Natural killer cell (primary cell): ENCODE data around the gene CALCB. TPM values are rescaled to one million over a fixed set of nuclear protein-coding genes. Genes with fewer than 3 reads are reported as not detected.
"Not testable (repeated sequence)": the region's sequence is repeated elsewhere in the genome, so short reads cannot be mapped to it uniquely, and the experiment has no call there.

ENCODE experiments used
- ATAC-seq, 3 donors: fragments of 150-1000 bp in 2 of 3; fragments of 200-7000 bp in 1 of 3; cut with Tn5 transposase; 1 replicate in 1 of 3; 2 replicates in 2 of 3; pipeline ENCODE4 v1.10.0; 2021; ENCODE audit warnings: mild to moderate bottlenecking in 2 of 3, moderate library complexity in 2 of 3
- DNase-seq, 2 donors: peaks; one replicate each; pipeline versions ENCODE4 v3.0.0 to v3.0.0-alpha.2; 2013 to 2021; ENCODE audit warnings: mixed read lengths in 1 of 2
- H3K27ac ChIP-seq: one replicate; pipeline ENCODE4 v1.5.1; 2013; ENCODE audit warnings: mild to moderate bottlenecking, low read length
- H3K27me3 ChIP-seq: one replicate; pipeline ENCODE4 v1.6.1; 2013; ENCODE audit warnings: low read length; ENCODE audit not compliant: control insufficient read depth, insufficient read depth
- H3K36me3 ChIP-seq: one replicate; pipeline ENCODE4 v1.6.1; 2013; ENCODE audit warnings: low read length; ENCODE audit not compliant: control insufficient read depth, insufficient read depth
- H3K4me1 ChIP-seq: one replicate; pipeline ENCODE4 v1.6.1; 2013; ENCODE audit warnings: low read length; ENCODE audit not compliant: control insufficient read depth, insufficient read depth
- H3K4me3 ChIP-seq: one replicate; pipeline ENCODE4 v1.5.1; 2013; ENCODE audit warnings: low read length
- H3K9me3 ChIP-seq: one replicate; pipeline ENCODE4 v1.6.1; 2013; ENCODE audit warnings: low read length; ENCODE audit not compliant: control insufficient read depth, insufficient read depth
- H3K27ac Mint-ChIP-seq, 2 donors: one replicate each; pipeline ENCODE4 v1.8.0; 2022; ENCODE audit warnings: mild to moderate bottlenecking in 2 of 2, mixed read lengths in 2 of 2, moderate library complexity in 1 of 2
- H3K27me3 Mint-ChIP-seq, 2 donors: one replicate each; pipeline ENCODE4 v1.8.0; 2022; ENCODE audit warnings: low read depth in 2 of 2, mixed read lengths in 2 of 2
- H3K36me3 Mint-ChIP-seq: one replicate; pipeline ENCODE4 v1.8.0; 2022; ENCODE audit warnings: mixed read lengths
- H3K4me1 Mint-ChIP-seq, 2 donors: one replicate each; pipeline ENCODE4 v1.8.0; 2022; ENCODE audit warnings: mixed read lengths in 2 of 2
- H3K4me3 Mint-ChIP-seq: one replicate; pipeline ENCODE4 v1.8.0; 2022; ENCODE audit warnings: mild to moderate bottlenecking, moderate library complexity, mixed read lengths
- H3K9me3 Mint-ChIP-seq, 2 donors: one replicate each; pipeline ENCODE4 v1.8.0; 2022; ENCODE audit warnings: mixed read lengths in 2 of 2
- WGBS: methylation state at CpG from one replicate; pipeline ENCODE4 v1.1.7; 2013; ENCODE audit warnings: missing lambda C conversion rate; ENCODE audit not compliant: insufficient coverage; 5-methylcytosine and 5-hydroxymethylcytosine counted together
- intact Hi-C: fragments of 100-400 bp; cut with micrococcal nuclease; formaldehyde crosslinking; loops from one replicate; pipeline ENCODE4 v1.14.2; 2022
- total RNA-seq, 4 donors: library from RNA; stranded (reverse); fragments of 120-200 nt in 1 of 4; gene quantifications; one replicate each; pipeline versions ENCODE4 v1.2.3 to v1.2.4, GENCODE V29; 2013 to 2022
- TF ChIP-seq, protein P1 (sequence below): fragments of 200-600 bp; IDR thresholded peaks from one replicate; pipeline ENCODE4 v1.8.0; 2022; ENCODE audit warnings: antibody characterized with exemption

CALCB gene
- total RNA-seq, 3 donors from 2014 or later (not counting 1 experiment from before 2014, with no cell fraction given), result 0.19 to 1.3 (median 0.27) TPM

DNA sequence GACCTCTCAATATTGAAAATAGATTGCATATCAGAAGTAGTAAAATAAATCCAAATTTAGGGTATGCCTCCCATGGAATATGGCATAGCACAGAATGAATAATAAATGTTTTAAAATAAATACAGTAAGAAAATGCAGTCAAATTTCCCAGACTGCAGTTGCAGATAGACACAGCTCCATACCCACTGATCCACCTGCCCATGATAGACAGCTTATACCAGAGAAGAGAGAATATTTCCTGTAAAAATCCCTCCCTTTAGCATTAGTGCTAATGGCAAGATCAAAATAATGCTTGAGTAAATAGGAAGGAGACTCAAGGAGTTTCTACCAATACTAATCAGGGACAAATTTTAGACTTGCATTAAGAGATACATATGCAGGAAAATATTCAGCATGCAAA is 45.0 kb upstream of the CALCB start:
- H3K27me3 Mint-ChIP-seq, result peaks cover 30 to 65% of the 10 kb centered on the region in 2 donors
- no peaks in the 10 kb centered on the region for H3K4me1 Mint-ChIP-seq
- H3K36me3 Mint-ChIP-seq, result no peaks in the 10 kb centered on the region
- H3K4me3 ChIP-seq, result no peak overlapping the region
- TF ChIP-seq, protein P1, sequence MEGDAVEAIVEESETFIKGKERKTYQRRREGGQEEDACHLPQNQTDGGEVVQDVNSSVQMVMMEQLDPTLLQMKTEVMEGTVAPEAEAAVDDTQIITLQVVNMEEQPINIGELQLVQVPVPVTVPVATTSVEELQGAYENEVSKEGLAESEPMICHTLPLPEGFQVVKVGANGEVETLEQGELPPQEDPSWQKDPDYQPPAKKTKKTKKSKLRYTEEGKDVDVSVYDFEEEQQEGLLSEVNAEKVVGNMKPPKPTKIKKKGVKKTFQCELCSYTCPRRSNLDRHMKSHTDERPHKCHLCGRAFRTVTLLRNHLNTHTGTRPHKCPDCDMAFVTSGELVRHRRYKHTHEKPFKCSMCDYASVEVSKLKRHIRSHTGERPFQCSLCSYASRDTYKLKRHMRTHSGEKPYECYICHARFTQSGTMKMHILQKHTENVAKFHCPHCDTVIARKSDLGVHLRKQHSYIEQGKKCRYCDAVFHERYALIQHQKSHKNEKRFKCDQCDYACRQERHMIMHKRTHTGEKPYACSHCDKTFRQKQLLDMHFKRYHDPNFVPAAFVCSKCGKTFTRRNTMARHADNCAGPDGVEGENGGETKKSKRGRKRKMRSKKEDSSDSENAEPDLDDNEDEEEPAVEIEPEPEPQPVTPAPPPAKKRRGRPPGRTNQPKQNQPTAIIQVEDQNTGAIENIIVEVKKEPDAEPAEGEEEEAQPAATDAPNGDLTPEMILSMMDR, result no peak
- H3K9me3 ChIP-seq, result no peaks in the 10 kb centered on the region
- DNase-seq, result no peak
- no peak overlapping the region for H3K27ac Mint-ChIP-seq
- H3K27me3 ChIP-seq, result no peaks in the 10 kb centered on the region
- no peaks in the 10 kb centered on the region for H3K9me3 Mint-ChIP-seq
- no peaks in the 10 kb centered on the region for H3K36me3 ChIP-seq
- no peaks in the 10 kb centered on the region for H3K4me1 ChIP-seq
- no peak overlapping the region for H3K4me3 Mint-ChIP-seq
- no peak overlapping the region for H3K27ac ChIP-seq
- no peak for ATAC-seq
- intact Hi-C loops, result no loop called here

DNA sequence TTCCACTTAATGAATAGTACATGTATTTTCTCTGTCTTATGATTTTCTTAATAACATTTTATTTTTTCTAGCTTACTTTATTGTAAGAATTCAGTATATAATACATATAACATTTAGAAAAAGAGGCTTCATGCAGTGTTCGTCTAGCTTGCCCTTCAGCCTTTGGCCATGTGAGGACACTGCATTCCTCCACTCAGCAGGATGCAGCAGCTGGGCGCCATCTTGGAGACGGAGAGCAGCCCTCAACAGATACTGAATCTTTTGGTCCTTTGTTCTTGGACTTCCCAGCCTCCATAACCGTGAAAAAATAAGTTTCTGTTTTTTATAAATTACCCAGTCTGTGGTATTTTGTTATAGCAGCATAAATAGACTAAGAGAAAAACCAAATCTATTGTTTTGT is 41.4 kb upstream of the CALCB start:
- WGBS, result 80% methylated on average over 3 of the region's 4 CpGs

GRCh38 chr11:15034687-15035267 is 38.6 kb upstream of the CALCB start:
- ATAC-seq (no peak), DNase-seq (no peak)
- peaks cover 5% of the 10 kb centered on the region for H3K27me3 ChIP-seq
- intact Hi-C loops, result no loop called here
- H3K4me1 ChIP-seq, result no peaks in the 10 kb centered on the region
- Mint-ChIP-seq H3K36me3 (no peaks in the 10 kb centered on the region), H3K27me3 (peaks cover 23 to 32% of the 10 kb centered on the region in 2 donors), H3K4me3 (no peak overlapping the region), H3K27ac (no peak overlapping the region), H3K9me3 (peaks cover 0 to 2% of the 10 kb centered on the region in 2 donors), H3K4me1 (no peaks in the 10 kb centered on the region)
- no peaks in the 10 kb centered on the region for H3K9me3 ChIP-seq
- no peaks in the 10 kb centered on the region for H3K36me3 ChIP-seq
- TF ChIP-seq, protein P1, result no peak
- WGBS, result 79% methylated on average over 4 of the region's 5 CpGs
- H3K27ac ChIP-seq, result no peak overlapping the region
- H3K4me3 ChIP-seq, result no peak overlapping the region

More for the DNA sequence above, 41.4 kb upstream of the CALCB start:
- H3K9me3 Mint-ChIP-seq, H3K36me3 Mint-ChIP-seq, H3K27ac Mint-ChIP-seq, H3K27me3 ChIP-seq, H3K4me1 Mint-ChIP-seq, H3K27ac ChIP-seq, H3K4me3 ChIP-seq, H3K4me1 ChIP-seq, H3K4me3 Mint-ChIP-seq, intact Hi-C loops, ATAC-seq, H3K36me3 ChIP-seq, DNase-seq, H3K9me3 ChIP-seq: not testable (repeated sequence)
- peaks cover 23 to 51% of the 10 kb centered on the region in 2 donors for H3K27me3 Mint-ChIP-seq

GRCh38 chr11:15035283-15035682 is 38.1 kb upstream of the CALCB start:
- H3K27me3 Mint-ChIP-seq, result peaks cover 23 to 27% of the 10 kb centered on the region in 2 donors
- H3K36me3 Mint-ChIP-seq, result no peaks in the 10 kb centered on the region
- Histone ChIP-seq H3K4me3 (no peak overlapping the region), H3K9me3 (no peaks in the 10 kb centered on the region), H3K36me3 (no peaks in the 10 kb centered on the region), H3K27ac (no peak overlapping the region), H3K27me3 (peaks cover 5% of the 10 kb centered on the region), H3K4me1 (no peaks in the 10 kb centered on the region)
- H3K9me3 Mint-ChIP-seq, result peaks cover 0 to 2% of the 10 kb centered on the region in 2 donors
- intact Hi-C loops, result no loop called here
- TF ChIP-seq, protein P1, result no peak
- DNase-seq, result no peak
- H3K4me1 Mint-ChIP-seq, result no peaks in the 10 kb centered on the region
- WGBS, result 50% methylated on average over 12 of the region's 12 CpGs
- H3K4me3 Mint-ChIP-seq, result no peak overlapping the region
- no peak for ATAC-seq
- H3K27ac Mint-ChIP-seq, result no peak overlapping the region
